IMR-90 (cell line): ENCODE results near the gene RUNX2. TPM values are rescaled to one million over a fixed set of nuclear protein-coding genes. Genes with fewer than 3 reads are reported as not detected.
A peak's percentile ranks its signal among the peaks of the same experiment; 100 is the strongest.

Experiments used
- ATAC-seq: fragments of 200-7000 bp; cut with Tn5 transposase; 2 replicates; pipeline ENCODE4 v1.9.1; 2020; ENCODE audit warnings: low read depth, mild to moderate bottlenecking, moderate library complexity
- BruUV-seq: library from RNA; stranded (reverse); fragments of 400-500 nt; replicated peaks from 2 replicates; lab custom pipeline; 2021; lab: Mats Ljungman, UMichigan
- CTCF ChIA-PET: fragments of 300-600 bp; formaldehyde crosslinking; extraction: SDS; loops from one replicate; lab custom pipeline; 2021; ENCODE audit warnings: antibody characterized with exemption; lab: Yijun Ruan, JAX
- POLR2A ChIA-PET: fragments of 300-600 bp; sonication (Branson Sonifier 250); formaldehyde crosslinking; loops from one replicate; lab custom pipeline; 2022; ENCODE audit warnings: antibody characterized with exemption; ENCODE audit not compliant: unreplicated experiment; lab: Charles Lee
- DNase-seq: peaks from one replicate; pipeline ENCODE4 v3.0.0; 2013
- H2AFZ ChIP-seq: replicated peaks from 2 replicates; pipeline ENCODE3; 2013; ENCODE audit warnings: low read length, mild to moderate bottlenecking; ENCODE audit not compliant: poor library complexity
- H2AK5ac ChIP-seq: 2 replicates; pipeline ENCODE4 v1.6.1; 2013; ENCODE audit warnings: low read depth, low read length, inconsistent platforms
- H2AK9ac ChIP-seq: replicated peaks from 2 replicates; pipeline ENCODE3; 2013; ENCODE audit warnings: mild to moderate bottlenecking, low read depth, low read length, moderate library complexity; ENCODE audit not compliant: poor library complexity
- H2BK120ac ChIP-seq: 2 replicates; pipeline ENCODE4 v1.6.1; 2013; ENCODE audit warnings: low read depth, low read length, inconsistent platforms
- H2BK15ac ChIP-seq: 3 replicates; pipeline ENCODE4 v1.6.1; 2013; ENCODE audit warnings: low read depth, low read length, inconsistent platforms
- H2BK20ac ChIP-seq: 2 replicates; pipeline ENCODE4 v1.6.1; 2013; ENCODE audit warnings: low read depth, mild to moderate bottlenecking, inconsistent platforms, low read length, moderate library complexity
- H2BK5ac ChIP-seq: 2 replicates; pipeline ENCODE4 v1.6.1; 2013; ENCODE audit warnings: mild to moderate bottlenecking, low read depth, low read length, inconsistent platforms; ENCODE audit not compliant: poor library complexity, severe bottlenecking
- H3K14ac ChIP-seq: replicated peaks from 2 replicates; pipeline ENCODE4 v1.6.1; 2013; ENCODE audit warnings: low read depth, low read length, inconsistent platforms
- H3K18ac ChIP-seq: 2 replicates; pipeline ENCODE4 v1.6.1; 2013; ENCODE audit warnings: low read depth, low read length, control low read depth
- H3K23ac ChIP-seq: 2 replicates; pipeline ENCODE4 v1.6.1; 2013; ENCODE audit warnings: low read depth, low read length, inconsistent platforms
- H3K27ac ChIP-seq: 2 replicates; pipeline ENCODE4 v1.5.1; 2013; ENCODE audit warnings: mild to moderate bottlenecking, control low read depth, low read length; ENCODE audit not compliant: insufficient read depth
- H3K27me3 ChIP-seq: 2 replicates; pipeline ENCODE4 v1.6.1; 2013; ENCODE audit warnings: low read length; ENCODE audit not compliant: control insufficient read depth, insufficient read depth
- H3K36me3 ChIP-seq: 2 replicates; pipeline ENCODE4 v1.6.1; 2013; ENCODE audit warnings: low read length, mixed read lengths; ENCODE audit not compliant: control insufficient read depth, insufficient read depth
- H3K4ac ChIP-seq: 2 replicates; pipeline ENCODE4 v1.6.1; 2013; ENCODE audit warnings: low read depth, low read length, inconsistent platforms
- H3K4me1 ChIP-seq: 2 replicates; pipeline ENCODE4 v1.6.1; 2013; ENCODE audit warnings: low read length, mixed read lengths; ENCODE audit not compliant: control insufficient read depth, insufficient read depth
- H3K4me2 ChIP-seq: 2 replicates; pipeline ENCODE4 v1.6.1; 2013; ENCODE audit warnings: low read depth, mild to moderate bottlenecking, control low read depth, low read length, moderate library complexity
- H3K4me3 ChIP-seq: 2 replicates; pipeline ENCODE4 v1.5.1; 2013; ENCODE audit warnings: low read depth, mild to moderate bottlenecking, control low read depth, low read length, moderate library complexity; ENCODE audit not compliant: insufficient read depth
- H3K56ac ChIP-seq: 2 replicates; pipeline ENCODE4 v1.6.1; 2013; ENCODE audit warnings: low read length, inconsistent platforms; ENCODE audit not compliant: insufficient read depth; ENCODE audit errors: extremely low read depth
- H3K79me1 ChIP-seq, 2 experiments: 2 replicates each; pipeline ENCODE4 v1.6.1; 2013; ENCODE audit warnings: low read length in 2 of 2, inconsistent platforms in 1 of 2, low read depth in 1 of 2
- H3K9ac ChIP-seq: 2 replicates; pipeline ENCODE4 v1.6.1; 2013; ENCODE audit warnings: low read depth, low read length, control low read depth
- H3K9me1 ChIP-seq: 2 replicates; pipeline ENCODE4 v1.6.1; 2013; ENCODE audit warnings: low read length, inconsistent platforms; ENCODE audit not compliant: insufficient read depth
- H3K9me3 ChIP-seq: 2 replicates; pipeline ENCODE4 v1.6.1; 2013; ENCODE audit warnings: low read length; ENCODE audit not compliant: control insufficient read depth, insufficient read depth
- H4K20me1 ChIP-seq: 2 replicates; pipeline ENCODE4 v1.6.1; 2013; ENCODE audit warnings: low read length, inconsistent platforms; ENCODE audit not compliant: insufficient read depth
- H4K5ac ChIP-seq: 2 replicates; pipeline ENCODE4 v1.6.1; 2013; ENCODE audit warnings: mild to moderate bottlenecking, low read depth, low read length, control low read depth
- H4K8ac ChIP-seq, 2 experiments: 2 replicates each; pipeline ENCODE4 v1.6.1; 2013; ENCODE audit warnings: low read depth in 2 of 2, low read length in 2 of 2, control low read depth in 1 of 2, inconsistent platforms in 1 of 2
- H4K91ac ChIP-seq: 2 replicates; pipeline ENCODE4 v1.6.1; 2013; ENCODE audit warnings: low read depth, low read length, inconsistent platforms; ENCODE audit not compliant: insufficient read depth
- BHLHE40 ChIP-seq: fragments of 150-350 bp; IDR thresholded peaks from 2 replicates; pipeline ENCODE4 v1.6.1; 2016; ENCODE audit warnings: mild to moderate bottlenecking, low read depth, low read length
- CEBPB ChIP-seq: IDR thresholded peaks from 2 replicates; pipeline ENCODE4 v1.6.1; 2012; ENCODE audit warnings: low read depth, low read length, improper control_type of control experiment
- CHD1 ChIP-seq: IDR thresholded peaks from 2 replicates; pipeline ENCODE4 v1.6.1; 2012; ENCODE audit warnings: low read depth, low read length, improper control_type of control experiment
- FOS ChIP-seq: fragments of 150-350 bp; IDR thresholded peaks from 2 replicates; pipeline ENCODE4 v1.6.1; 2016; ENCODE audit warnings: low read depth, low read length
- MAFK ChIP-seq: IDR thresholded peaks from 2 replicates; pipeline ENCODE4 v1.6.1; 2012; ENCODE audit warnings: low read depth, low read length, improper control_type of control experiment
- MAZ ChIP-seq: IDR thresholded peaks from 2 replicates; pipeline ENCODE4 v1.6.1; 2012; ENCODE audit warnings: low read depth, mild to moderate bottlenecking, low read length, improper control_type of control experiment, moderate library complexity, borderline replicate concordance
- MXI1 ChIP-seq: IDR thresholded peaks from 2 replicates; pipeline ENCODE4 v1.6.1; 2012; ENCODE audit warnings: low read depth, mild to moderate bottlenecking, low read length, moderate library complexity, borderline replicate concordance
- NFE2L2 ChIP-seq: fragments of 150-350 bp; IDR thresholded peaks from 2 replicates; pipeline ENCODE4 v1.6.1; 2016; ENCODE audit warnings: low read depth, mild to moderate bottlenecking, low read length
- POLR2A ChIP-seq: IDR thresholded peaks from 2 replicates; pipeline ENCODE4 v1.6.1; 2012; ENCODE audit warnings: mild to moderate bottlenecking, low read depth, low read length
- RAD21 ChIP-seq: IDR thresholded peaks from 2 replicates; pipeline ENCODE4 v1.6.1; 2012; ENCODE audit warnings: low read length, improper control_type of control experiment
- RCOR1 ChIP-seq: IDR thresholded peaks from 2 replicates; pipeline ENCODE4 v1.6.1; 2012; ENCODE audit warnings: mild to moderate bottlenecking, low read length, improper control_type of control experiment; ENCODE audit not compliant: insufficient replicate concordance
- RFX5 ChIP-seq: IDR thresholded peaks from 2 replicates; pipeline ENCODE4 v1.8.0; 2012; ENCODE audit warnings: low read depth, mild to moderate bottlenecking, low read length, moderate library complexity
- SMC3 ChIP-seq: fragments of 150-350 bp; IDR thresholded peaks from 2 replicates; pipeline ENCODE4 v1.6.1; 2016; ENCODE audit warnings: low read depth, mild to moderate bottlenecking, antibody characterized with exemption, low read length, moderate library complexity
- WGBS, 2 experiments: methylation state at CpG; one replicate each; pipeline versions ENCODE4 v1.1.5 to v1.1.7; 2013; ENCODE audit warnings: missing lambda C conversion rate in 2 of 2; ENCODE audit not compliant: insufficient read length in 1 of 2; ENCODE audit errors: extremely low coverage in 2 of 2; 5-methylcytosine and 5-hydroxymethylcytosine counted together
- dilution Hi-C: fragments of 300-500 bp; cut with HindIII; formaldehyde crosslinking; loops from one replicate; pipeline ENCODE4 v1.14.3; 2018; ENCODE audit warnings: low sequenced_read_pairs; ENCODE audit not compliant: unreplicated experiment
- in situ Hi-C: fragments of 300-500 bp; cut with MboI; formaldehyde crosslinking; loops from 3 replicates; pipeline ENCODE4 v1.14.3; 2019; ENCODE audit warnings: low sequenced_read_pairs, inconsistent platforms, mixed read lengths
- intact Hi-C: fragments of 100-400 bp; cut with micrococcal nuclease; formaldehyde crosslinking; loops from 2 replicates; pipeline ENCODE4 v1.10.0; 2022
- polyA plus RNA-seq, 3 experiments: library from polyadenylated mRNA; depleted of rRNA; stranded (reverse); fragments of >200 nt; gene quantifications; 2 replicates each; pipeline ENCODE4 v1.2.3, GENCODE V29; 2012; ENCODE audit warnings: low replicate concordance in 1 of 3
- total RNA-seq: library from RNA; depleted of rRNA; stranded (reverse); fragments of >200 nt; gene quantifications from 2 replicates; pipeline ENCODE4 v1.2.3, GENCODE V29; 2012
- TF ChIP-seq, protein P1 (sequence below): fragments of 150-350 bp; IDR thresholded peaks from 2 replicates; pipeline ENCODE4 v1.6.1; 2016; ENCODE audit warnings: low read depth, mild to moderate bottlenecking, low read length, moderate library complexity, borderline replicate concordance

Gene RUNX2
- total and polyA plus RNA-seq, 2 of the 4 experiments (the other 2 are of a cell fraction) = 2.3 to 4.7 TPM

DNA sequence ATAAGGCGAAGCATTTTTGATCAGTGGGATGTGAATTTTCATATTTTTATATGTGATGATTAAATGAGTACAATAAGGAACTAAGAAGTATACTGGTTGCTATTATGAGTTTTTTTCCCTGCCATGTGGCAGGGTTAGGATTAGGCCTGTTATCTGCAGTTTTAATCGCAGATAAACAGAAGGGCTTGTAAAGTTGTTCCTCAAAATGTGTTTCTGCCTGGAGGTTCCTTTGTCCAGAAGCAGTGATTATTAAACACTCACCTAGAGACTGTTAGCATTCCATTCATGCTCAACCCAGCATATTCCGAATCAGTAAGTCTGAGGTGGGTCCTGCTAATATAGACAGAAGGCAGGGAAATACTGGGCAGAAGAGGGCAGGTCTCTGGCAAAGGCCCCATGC, 371.5 kb downstream of the RUNX2 start:
- H4K91ac ChIP-seq = peak overlapping the region; percentile 80
- 0 out of 2 replicates have a peak overlapping the region, but pooled peaks have one; percentile 73 for H2AK5ac ChIP-seq
- H3K9me3 ChIP-seq = no peaks in the 10 kb centered on the region
- BruUV-seq = no TSS peak
- no peak overlapping the region for H3K4me2 ChIP-seq
- no peak overlapping the region for H3K56ac ChIP-seq
- no peaks in the 10 kb centered on the region for H3K79me1 ChIP-seq
- H2BK15ac ChIP-seq = peak overlapping the region; percentile 74; the same call in 2 of the 3 replicates
- TF ChIP-seq RCOR1 (no peak), MAFK (no peak), MXI1 (no peak), RAD21 (no peak), RFX5 (no peak), NFE2L2 (no peak), CHD1 (no peak), BHLHE40 (no peak), MAZ (no peak), POLR2A (no peak), FOS (no peak), SMC3 (no peak), CEBPB (no peak)
- TF ChIP-seq, protein P1, sequence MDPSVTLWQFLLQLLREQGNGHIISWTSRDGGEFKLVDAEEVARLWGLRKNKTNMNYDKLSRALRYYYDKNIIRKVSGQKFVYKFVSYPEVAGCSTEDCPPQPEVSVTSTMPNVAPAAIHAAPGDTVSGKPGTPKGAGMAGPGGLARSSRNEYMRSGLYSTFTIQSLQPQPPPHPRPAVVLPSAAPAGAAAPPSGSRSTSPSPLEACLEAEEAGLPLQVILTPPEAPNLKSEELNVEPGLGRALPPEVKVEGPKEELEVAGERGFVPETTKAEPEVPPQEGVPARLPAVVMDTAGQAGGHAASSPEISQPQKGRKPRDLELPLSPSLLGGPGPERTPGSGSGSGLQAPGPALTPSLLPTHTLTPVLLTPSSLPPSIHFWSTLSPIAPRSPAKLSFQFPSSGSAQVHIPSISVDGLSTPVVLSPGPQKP = no peak
- H3K27ac ChIP-seq = no peak overlapping the region
- H3K4ac ChIP-seq = peak overlapping the region; percentile 85
- in situ Hi-C loops (loop anchor here (25.0 kb wide), 2 partner anchors 612 to 1212 kb away; no protein-coding TSS in a partner anchor), intact Hi-C loops (loop anchor here (5.0 kb wide), 2 partner anchors 42 to 67 kb away; no protein-coding TSS in a partner anchor), dilution Hi-C loops (no loop called here)
- peak overlapping the region in 1 of 2 experiments; percentile 73; a peak in 2 of 4 replicates for H4K8ac ChIP-seq
- H3K9me1 ChIP-seq = peaks cover 20% of the 10 kb centered on the region
- H2BK20ac ChIP-seq = peak overlapping the region; percentile 91
- POLR2A ChIA-PET = no interaction called here
- no peaks in the 10 kb centered on the region for H3K27me3 ChIP-seq
- ATAC-seq (no peak), DNase-seq (no peak)
- peak overlapping the region; percentile 96 for H2BK120ac ChIP-seq
- H3K14ac ChIP-seq = peak overlapping the region; percentile 77; the same call in 1 of the 2 replicates
- CTCF ChIA-PET = no interaction called here
- H3K4me3 ChIP-seq = no peak overlapping the region
- peak overlapping the region; percentile 38 for H2AFZ ChIP-seq
- H3K18ac ChIP-seq = peak overlapping the region; percentile 61
- WGBS, 2 experiments = no CpG with 5 or more reads among the region's 3 CpGs
- peak overlapping the region; percentile 77; the same call in 1 of the 2 replicates for H3K23ac ChIP-seq
- H3K4me1 ChIP-seq = peaks cover 17% of the 10 kb centered on the region
- H2AK9ac ChIP-seq = peak overlapping the region; percentile 56
- H3K36me3 ChIP-seq = no peaks in the 10 kb centered on the region
- no peak overlapping the region for H3K9ac ChIP-seq
- peak overlapping the region; percentile 51 for H2BK5ac ChIP-seq
- H4K20me1 ChIP-seq = no peaks in the 10 kb centered on the region
- H4K5ac ChIP-seq = peak overlapping the region; percentile 65; the same call in 1 of the 2 replicates
